Calu3 (cell line): ENCODE results near the gene GASK1A. TPM values are rescaled to one million over a fixed set of nuclear protein-coding genes. Genes with fewer than 3 reads are reported as not detected.

Experiments used
- BruUV-seq: library from RNA; stranded (reverse); fragments of 400-500 nt; replicated peaks from 2 replicates; lab custom pipeline; 2021; lab: Mats Ljungman, UMichigan
- CTCF ChIA-PET: fragments of 300-600 bp; sonication (Branson Sonifier 250); formaldehyde crosslinking; loops from one replicate; lab custom pipeline; 2022; ENCODE audit warnings: antibody characterized with exemption; lab: Charles Lee
- DNase-seq: peaks from one replicate; pipeline ENCODE4 v3.0.0; 2022
- H3K27ac Mint-ChIP-seq: one replicate; pipeline ENCODE4 v1.8.0; 2022; ENCODE audit warnings: mixed read lengths; ENCODE audit not compliant: unreplicated experiment
- H3K27me3 Mint-ChIP-seq: one replicate; pipeline ENCODE4 v1.8.0; 2022; ENCODE audit warnings: mixed read lengths; ENCODE audit not compliant: unreplicated experiment
- H3K36me3 Mint-ChIP-seq: one replicate; pipeline ENCODE4 v1.8.0; 2022; ENCODE audit warnings: mild to moderate bottlenecking, moderate library complexity, mixed read lengths; ENCODE audit not compliant: insufficient read depth, unreplicated experiment
- H3K4me1 Mint-ChIP-seq: one replicate; pipeline ENCODE4 v1.8.0; 2022; ENCODE audit warnings: mild to moderate bottlenecking, low read depth, mixed read lengths; ENCODE audit not compliant: unreplicated experiment
- H3K4me3 Mint-ChIP-seq: one replicate; pipeline ENCODE4 v1.8.0; 2022; ENCODE audit warnings: mild to moderate bottlenecking, low read depth, moderate library complexity, mixed read lengths; ENCODE audit not compliant: unreplicated experiment
- H3K9me3 Mint-ChIP-seq: one replicate; pipeline ENCODE4 v1.8.0; 2022; ENCODE audit warnings: low read depth, mixed read lengths; ENCODE audit not compliant: unreplicated experiment
- intact Hi-C: fragments of 100-400 bp; cut with micrococcal nuclease; formaldehyde crosslinking; loops from one replicate; pipeline ENCODE4 v1.10.0; 2022; ENCODE audit not compliant: unreplicated experiment
- total RNA-seq: library from RNA; stranded (reverse); gene quantifications from 2 replicates; pipeline ENCODE4 v1.2.3, GENCODE V29; 2022
- TF ChIP-seq, protein P1 (sequence below): fragments of 200-600 bp; IDR thresholded peaks from one replicate; pipeline ENCODE4 v1.8.0; 2022; ENCODE audit warnings: antibody characterized with exemption; ENCODE audit not compliant: unreplicated experiment

The GASK1A gene
- total RNA-seq, 1 experiment from 2014 or later, result 2.3 TPM

DNA sequence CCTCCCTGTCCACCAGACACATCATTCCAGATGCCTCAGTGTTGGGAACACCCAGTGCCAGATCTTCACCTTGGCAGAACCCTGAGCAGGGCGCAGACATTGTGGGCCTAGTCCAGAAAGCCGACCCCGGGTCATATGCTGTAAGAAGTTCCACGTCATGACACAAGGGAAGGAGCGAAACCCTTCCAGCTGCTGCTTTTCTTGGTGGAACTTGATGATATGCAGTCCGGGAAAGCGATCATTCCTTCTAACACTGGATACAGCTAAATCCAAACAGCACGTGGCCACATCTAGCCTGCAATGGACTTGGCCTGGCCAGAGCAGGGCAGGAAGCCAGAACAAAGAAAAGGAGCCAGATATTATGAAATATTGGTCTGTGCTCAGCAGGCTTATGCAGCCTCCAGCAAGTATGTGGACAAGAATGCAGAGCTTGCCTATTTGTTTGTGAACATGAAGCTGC lies 22.0 kb downstream of the GASK1A start:
- BruUV-seq, result no TSS peak
- intact Hi-C loops, result no loop called here
- Mint-ChIP-seq H3K9me3 (no peaks in the 10 kb centered on the region), H3K27me3 (peaks cover 47% of the 10 kb centered on the region), H3K4me3 (no peak overlapping the region), H3K27ac (no peak overlapping the region), H3K4me1 (no peaks in the 10 kb centered on the region), H3K36me3 (no peaks in the 10 kb centered on the region)
- no peak for DNase-seq
- TF ChIP-seq, protein P1, sequence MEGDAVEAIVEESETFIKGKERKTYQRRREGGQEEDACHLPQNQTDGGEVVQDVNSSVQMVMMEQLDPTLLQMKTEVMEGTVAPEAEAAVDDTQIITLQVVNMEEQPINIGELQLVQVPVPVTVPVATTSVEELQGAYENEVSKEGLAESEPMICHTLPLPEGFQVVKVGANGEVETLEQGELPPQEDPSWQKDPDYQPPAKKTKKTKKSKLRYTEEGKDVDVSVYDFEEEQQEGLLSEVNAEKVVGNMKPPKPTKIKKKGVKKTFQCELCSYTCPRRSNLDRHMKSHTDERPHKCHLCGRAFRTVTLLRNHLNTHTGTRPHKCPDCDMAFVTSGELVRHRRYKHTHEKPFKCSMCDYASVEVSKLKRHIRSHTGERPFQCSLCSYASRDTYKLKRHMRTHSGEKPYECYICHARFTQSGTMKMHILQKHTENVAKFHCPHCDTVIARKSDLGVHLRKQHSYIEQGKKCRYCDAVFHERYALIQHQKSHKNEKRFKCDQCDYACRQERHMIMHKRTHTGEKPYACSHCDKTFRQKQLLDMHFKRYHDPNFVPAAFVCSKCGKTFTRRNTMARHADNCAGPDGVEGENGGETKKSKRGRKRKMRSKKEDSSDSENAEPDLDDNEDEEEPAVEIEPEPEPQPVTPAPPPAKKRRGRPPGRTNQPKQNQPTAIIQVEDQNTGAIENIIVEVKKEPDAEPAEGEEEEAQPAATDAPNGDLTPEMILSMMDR, result no peak
- CTCF ChIA-PET, result no interaction called here

DNA sequence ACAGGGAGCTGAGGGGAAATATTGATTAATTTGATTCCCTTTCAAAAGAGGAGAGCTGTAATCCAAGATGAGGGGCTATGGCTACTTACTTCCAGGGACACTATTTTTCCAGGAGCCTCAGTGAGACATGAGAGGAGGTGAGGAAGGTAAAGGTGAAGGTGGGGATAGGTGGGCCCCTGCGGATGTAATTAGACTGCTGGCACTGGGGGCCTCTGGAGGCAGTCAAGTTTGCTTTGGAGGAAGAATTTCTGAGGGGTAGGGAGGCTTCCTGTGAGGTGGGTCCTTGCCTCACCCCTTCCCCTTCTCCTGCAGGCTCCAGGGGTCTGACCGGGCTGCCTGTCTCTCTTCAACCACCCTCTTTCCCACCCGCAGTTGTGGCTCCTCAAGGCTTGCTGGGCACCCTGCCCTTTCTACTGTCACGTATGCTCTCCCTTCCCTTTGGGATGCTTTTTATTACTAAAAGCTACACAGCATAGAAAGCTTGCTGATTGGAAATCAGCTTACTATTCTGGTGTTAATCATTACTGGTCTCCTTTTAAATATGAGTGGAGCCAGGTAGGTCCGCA lies 22.5 kb downstream of the GASK1A start:
- DNase-seq, result no peak
- Mint-ChIP-seq H3K9me3 (no peaks in the 10 kb centered on the region), H3K27ac (no peak overlapping the region), H3K27me3 (peaks cover 52% of the 10 kb centered on the region), H3K4me1 (no peaks in the 10 kb centered on the region), H3K4me3 (no peak overlapping the region), H3K36me3 (no peaks in the 10 kb centered on the region)
- intact Hi-C loops, result no loop called here
- no TSS peak for BruUV-seq
- TF ChIP-seq, protein P1, result no peak
- CTCF ChIA-PET, result no interaction called here

DNA sequence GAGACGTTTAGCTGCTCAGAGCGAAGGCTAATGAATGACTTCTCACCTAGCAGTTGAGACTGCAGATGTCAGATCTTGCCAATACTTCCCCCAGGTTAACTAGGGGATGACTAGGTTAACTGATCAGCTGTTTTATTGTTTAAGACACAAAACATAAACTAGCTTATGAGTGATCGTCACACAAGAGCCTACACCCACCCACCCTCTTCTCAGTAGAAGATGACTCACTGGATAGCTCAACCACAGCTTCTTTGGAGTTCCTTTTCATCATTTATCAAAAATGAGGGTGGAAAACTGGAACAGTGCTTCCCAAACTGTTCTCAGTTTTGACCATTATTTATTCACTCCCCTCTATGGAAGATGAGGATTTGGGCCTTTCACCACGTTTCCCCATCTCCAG lies 25.2 kb downstream of the GASK1A start:
- Mint-ChIP-seq H3K4me3 (no peak overlapping the region), H3K9me3 (no peaks in the 10 kb centered on the region), H3K4me1 (no peaks in the 10 kb centered on the region), H3K27ac (no peak overlapping the region), H3K36me3 (no peaks in the 10 kb centered on the region), H3K27me3 (peaks cover 43% of the 10 kb centered on the region)
- CTCF ChIA-PET, result no interaction called here
- TF ChIP-seq, protein P1, result no peak
- DNase-seq, result no peak
- BruUV-seq, result no TSS peak
- intact Hi-C loops, result no loop called here

DNA sequence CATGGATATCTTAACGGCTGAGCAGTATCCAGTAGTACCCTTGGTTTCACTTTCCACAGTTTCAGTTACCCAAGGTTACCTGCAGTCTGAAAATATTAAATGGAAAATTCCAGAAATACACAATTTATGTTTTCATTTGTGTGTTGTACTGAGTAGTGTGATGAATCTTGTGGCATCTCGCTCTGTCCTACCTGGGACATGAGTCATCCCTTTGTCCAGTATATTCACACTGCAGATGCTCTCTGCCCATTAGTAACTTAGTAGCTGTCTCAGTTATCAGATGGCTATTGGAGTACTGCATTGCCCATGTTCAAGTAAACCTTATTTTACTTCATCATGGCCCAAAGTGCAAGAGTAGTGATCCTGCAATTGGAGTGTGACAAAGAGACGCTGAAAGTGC lies 26.1 kb downstream of the GASK1A start:
- TF ChIP-seq, protein P1, result no peak
- intact Hi-C loops, result no loop called here
- DNase-seq, result no peak

More for the DNA sequence above, 26.1 kb downstream of the GASK1A start:
- Mint-ChIP-seq H3K9me3 (no peaks in the 10 kb centered on the region), H3K36me3 (no peaks in the 10 kb centered on the region), H3K27ac (no peak overlapping the region), H3K4me1 (no peaks in the 10 kb centered on the region), H3K27me3 (peaks cover 34% of the 10 kb centered on the region), H3K4me3 (no peak overlapping the region)
- CTCF ChIA-PET, result no interaction called here
- BruUV-seq, result no TSS peak
